NCI-H82 treated with DMSO at 0.1 percent for 48 hours (cell line): ENCODE measurements around the gene CNPPD1.
"Not testable (repeated sequence)": the region's sequence is repeated elsewhere in the genome, so short reads cannot be mapped to it uniquely, and the experiment has no call there.

Source experiments
- DNase-seq: peaks from one replicate; lab custom pipeline; 2025; ENCODE audit not compliant: unreplicated experiment; lab: John Stamatoyannopoulos, UW

Gene CNPPD1

DNA sequence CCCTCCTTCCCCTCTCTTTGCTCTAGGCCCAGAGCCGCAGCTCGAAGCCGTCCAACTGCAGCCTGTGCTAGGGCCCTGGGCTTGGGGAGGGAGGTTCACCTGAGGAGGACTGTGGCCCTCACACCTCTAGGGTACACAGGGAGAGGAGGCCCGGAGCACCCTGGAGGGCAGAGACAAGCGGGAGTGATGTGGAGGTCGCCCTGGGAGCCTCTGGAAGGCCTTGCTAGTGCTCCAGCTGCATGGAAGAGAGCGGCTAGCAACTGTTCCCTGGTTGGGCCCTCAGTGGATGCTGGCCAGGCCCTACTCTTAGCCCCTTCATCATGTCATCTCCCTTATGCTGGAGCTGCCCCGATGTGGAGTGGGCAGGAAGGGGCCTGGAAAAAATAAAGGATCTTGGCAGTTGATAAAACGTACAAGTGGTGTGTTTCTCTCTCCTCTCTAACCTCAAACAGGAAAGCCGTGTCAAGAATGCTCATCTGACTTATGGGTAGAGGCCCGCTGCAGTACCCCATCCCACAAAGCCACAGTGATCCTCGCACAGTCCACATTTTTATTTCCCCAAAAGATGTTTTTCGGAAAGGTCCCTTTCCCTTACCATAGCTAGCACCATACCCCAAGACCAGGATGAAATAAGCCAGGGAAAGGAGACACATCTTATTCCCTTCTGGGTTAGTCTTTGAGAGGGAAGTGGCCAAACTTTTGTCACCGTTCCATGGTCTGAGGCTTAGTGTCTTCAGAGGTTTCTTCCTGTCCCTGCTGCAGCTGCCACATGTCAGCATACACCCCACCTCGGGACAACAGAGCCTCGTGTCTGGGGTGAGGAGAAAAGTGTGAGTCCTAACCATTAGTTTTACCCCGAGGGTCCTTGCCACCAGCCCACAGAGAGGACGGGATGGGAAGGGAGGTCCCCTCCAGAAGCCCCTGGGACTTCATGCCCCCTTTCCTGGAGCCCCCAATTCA is 32.8 kb upstream of the CNPPD1 start:
- DNase-seq: no peak

DNA sequence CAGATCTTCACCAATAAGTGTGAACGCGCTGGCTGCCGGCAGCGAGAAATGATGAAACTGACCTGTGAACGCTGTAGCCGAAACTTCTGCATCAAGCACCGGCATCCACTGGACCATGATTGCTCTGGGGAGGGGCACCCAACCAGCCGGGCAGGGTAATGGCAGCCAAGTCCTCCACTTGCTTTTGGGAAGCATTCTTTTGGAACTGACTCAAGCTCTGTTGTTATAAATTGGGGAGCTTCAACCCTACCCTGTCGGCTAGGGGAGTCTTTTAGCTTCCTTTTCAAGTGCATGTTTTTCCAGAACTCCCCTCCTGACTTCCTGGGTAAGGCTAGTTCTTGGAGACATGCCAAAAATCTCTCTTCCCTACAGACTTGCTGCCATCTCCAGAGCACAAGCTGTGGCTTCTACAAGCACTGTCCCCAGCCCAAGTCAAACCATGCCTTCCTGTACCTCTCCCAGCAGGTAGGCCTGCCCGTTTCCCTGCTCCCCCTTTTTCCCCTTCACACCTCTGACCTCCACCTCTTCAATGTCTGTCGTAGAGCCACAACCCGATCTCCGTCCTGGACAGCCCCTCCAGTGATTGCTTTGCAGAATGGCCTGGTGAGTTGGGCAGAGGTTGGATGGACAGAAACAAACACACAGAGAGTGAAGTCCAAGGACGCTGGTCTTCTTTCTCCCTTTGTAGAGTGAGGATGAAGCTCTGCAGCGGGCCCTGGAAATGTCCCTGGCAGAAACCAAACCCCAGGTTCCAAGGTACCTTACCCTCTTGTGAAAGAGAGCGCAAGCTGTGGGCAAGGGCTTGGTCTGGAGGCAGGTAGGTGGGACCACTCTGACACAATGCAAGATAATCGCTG is 31.4 kb upstream of the CNPPD1 start:
- no peak for DNase-seq

DNA sequence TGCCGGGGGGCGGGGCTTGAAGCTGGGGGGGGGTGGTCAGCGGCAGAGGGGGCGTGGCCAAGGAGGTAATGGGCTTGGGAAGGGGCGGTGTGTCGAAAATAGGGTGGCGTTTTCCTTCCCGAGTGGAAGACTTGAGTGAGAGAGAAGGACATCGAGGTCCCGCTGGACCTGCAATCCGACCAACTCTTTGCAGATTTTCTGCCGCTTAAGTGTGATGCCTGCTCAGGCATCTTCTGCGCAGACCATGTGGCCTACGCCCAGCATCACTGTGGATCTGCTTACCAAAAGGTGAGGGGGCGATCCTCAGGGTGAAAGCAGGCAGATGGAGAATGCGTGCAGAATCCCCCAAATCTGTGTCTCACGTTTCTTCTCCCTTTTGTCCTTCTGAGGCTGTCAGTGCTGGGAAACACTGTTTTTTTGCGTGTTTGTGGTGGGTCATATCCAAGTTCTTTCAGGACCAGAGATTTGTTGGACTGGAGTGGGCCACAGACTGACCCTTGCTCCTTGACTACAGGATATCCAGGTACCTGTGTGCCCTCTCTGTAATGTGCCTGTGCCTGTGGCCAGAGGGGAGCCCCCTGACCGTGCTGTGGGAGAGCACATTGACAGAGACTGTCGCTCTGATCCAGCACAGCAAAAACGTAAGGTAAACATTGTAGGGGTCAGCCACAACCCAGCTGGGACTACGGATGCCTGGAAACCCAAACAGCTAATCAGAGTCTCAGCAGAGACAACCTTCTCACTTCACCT is 30.6 kb upstream of the CNPPD1 start:
- DNase-seq: no peak

DNA sequence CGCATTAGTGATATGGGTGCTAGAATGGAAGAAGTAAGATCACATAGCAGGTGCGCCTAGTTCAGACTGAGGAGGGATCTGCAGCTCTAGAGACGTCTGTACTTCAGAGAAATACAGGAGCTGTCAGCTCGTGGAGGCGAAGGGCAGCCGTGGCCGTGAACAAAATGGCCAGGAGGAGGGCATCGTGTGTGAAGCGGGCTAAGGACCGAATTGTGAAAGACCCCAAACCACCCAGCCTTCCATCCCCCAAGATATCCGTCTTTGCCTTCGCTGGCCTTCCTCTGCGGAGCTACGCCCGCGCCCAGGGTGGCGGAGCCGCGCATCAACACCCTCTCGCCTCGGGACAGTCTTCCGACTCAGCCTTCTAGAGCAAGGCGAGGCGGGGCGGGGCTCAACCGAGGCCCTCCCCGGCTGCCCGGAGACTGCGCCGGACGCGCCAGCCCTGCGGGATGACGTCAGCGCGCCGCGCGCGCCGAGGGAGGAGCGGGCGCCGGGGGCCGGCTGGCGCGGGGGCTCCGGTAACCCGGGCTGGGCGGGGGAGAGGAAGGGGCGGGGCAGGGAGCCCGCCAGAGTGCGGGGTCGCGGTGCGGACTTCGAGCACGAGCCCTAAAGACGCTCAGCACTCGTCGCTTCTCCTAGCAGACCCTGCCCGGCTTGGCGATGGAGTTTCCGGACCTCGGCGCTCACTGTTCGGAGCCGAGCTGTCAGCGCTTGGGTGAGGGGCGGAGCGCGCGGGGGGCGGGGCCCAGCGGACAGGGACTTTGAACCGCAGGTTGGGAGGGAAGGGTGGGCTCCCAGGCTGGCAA is 29.8 kb upstream of the CNPPD1 start, which contains the start of gene ZFAND2B:
TSS of gene ZFAND2B (plus strand) at position 455 of the 806 bp plus-strand sequence. CDS start at position 661, 206 bp downstream.
- DNase-seq: peak; percentile 78

DNA sequence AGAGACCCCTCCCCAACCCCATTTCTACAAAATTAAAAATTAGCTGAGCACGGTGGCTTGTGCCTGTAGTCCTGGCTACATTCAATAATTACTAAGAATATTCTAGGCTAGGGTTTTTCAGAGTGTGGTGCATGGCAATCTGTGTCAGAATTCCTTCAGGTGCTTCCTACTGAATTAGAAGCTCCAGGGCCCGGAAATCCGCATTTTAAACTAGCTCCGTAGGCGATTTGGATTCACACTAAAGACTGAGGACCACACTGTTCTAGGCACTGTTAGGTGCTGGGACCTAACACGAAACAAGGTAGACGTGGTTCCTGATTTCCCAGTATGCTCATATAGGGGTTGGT is 29.2 kb upstream of the CNPPD1 start:
- DNase-seq: no peak

DNA sequence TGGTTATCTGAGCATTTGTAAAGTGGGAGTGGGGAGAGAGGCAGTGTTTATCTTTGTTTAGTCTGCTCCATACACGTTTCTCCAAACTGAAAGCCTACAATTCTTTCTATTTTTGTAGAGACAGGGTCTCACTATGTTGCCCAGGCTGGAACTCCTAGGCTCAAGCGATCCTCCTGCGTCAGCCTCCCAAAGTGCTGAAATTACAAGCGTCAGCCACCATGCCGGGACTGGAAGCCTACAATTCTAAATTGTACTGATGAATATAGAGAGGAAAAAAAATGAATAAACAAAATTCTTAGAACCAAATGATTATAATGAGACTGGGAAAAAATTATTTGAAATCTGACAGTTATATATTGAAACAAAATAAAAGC is 28.4 kb upstream of the CNPPD1 start:
- DNase-seq: no peak

DNA sequence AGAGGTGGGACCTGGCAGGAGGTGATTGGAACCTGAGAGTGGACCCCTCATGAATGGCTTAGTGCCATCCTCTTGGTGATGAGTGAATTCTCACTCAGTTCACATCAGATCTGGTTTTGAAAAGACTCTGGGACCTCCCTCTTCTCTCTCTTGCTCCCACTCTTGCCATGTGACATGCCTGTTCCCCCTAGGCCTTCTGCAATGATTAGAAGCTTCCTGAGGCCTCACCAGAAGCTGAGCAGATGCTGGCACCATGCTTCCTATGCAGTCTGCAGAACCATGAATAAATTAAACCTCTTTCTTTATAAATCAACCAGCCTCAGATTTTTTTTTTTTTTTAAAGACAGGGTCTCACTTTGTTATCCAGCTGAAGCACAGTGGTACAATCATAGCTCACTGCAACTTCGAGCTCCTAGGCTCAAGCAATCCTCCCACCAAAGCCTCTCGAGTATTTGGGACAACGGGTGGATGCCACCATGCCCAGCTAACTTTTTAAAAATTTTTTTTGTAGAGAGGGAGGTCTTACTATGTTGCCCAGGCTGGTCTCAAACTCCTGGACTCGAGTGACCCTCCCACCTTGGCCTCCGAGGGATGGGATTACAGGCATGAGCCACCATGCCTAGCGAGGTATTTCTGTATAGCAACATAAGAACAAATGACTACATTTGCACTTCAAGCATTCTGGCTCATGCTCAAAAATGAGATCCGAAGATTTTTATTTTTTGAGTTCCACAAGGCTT is 27.9 kb upstream of the CNPPD1 start:
- DNase-seq: no peak

DNA sequence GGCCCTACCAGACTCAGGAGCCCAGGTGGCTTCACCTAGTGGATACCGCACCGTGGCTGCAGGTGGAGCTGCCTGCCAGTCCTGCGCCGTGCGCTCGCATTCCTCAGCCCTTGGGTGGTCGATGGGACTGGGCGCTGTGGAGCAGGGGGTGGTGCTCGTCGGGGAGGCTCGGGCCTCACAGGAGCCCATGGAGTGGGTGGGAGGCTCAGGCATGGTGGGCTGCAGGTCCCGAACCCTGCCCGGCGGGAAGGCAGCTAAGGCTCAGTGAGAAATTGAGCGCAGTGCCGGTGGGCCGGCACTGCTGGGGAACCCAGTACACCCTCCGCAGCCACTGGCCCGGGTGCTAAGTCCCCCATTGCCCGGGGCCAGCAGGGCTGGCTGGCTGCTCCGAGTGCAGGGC is 24.6 kb upstream of the CNPPD1 start:
- not testable (repeated sequence) for DNase-seq

DNA sequence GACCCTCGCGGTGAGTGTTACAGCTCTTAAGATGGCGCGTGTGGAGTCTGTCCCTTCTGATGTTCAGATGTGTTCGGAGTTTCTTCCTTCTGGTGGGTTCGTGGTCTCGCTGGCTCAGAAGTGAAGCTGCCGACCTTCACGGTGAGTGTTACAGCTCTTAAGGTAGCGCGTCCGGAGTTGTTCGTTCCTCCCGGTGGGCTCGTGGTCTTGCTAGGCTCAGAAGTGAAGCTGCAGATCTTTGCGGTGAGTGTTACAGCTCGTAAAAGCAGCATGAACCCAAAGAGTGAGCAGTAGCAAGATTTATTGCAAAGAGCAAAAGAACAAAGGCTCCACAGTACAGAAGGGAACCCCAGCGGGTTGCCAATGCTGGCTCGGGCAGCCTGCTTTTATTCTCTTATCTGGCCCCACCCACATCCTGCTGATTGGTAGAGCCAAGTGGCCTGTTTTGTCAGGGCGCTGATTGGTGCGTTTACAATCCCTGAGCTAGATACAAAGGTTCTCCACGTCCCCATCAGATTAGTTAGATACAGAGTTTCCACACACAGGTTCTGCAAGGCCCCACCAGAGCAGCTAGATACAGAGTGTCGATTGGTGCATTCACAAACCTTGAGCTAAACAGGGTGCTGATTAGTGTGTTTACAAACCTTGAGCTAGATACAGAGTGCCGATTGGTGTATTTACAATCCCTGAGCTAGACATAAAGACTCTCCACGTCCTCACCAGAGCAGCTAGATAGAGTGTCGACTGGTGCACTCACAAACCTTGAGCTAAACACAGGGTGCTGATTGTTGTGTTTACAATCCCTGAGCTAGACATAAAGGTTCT is 24.0 kb upstream of the CNPPD1 start:
- DNase-seq: not testable (repeated sequence)

DNA sequence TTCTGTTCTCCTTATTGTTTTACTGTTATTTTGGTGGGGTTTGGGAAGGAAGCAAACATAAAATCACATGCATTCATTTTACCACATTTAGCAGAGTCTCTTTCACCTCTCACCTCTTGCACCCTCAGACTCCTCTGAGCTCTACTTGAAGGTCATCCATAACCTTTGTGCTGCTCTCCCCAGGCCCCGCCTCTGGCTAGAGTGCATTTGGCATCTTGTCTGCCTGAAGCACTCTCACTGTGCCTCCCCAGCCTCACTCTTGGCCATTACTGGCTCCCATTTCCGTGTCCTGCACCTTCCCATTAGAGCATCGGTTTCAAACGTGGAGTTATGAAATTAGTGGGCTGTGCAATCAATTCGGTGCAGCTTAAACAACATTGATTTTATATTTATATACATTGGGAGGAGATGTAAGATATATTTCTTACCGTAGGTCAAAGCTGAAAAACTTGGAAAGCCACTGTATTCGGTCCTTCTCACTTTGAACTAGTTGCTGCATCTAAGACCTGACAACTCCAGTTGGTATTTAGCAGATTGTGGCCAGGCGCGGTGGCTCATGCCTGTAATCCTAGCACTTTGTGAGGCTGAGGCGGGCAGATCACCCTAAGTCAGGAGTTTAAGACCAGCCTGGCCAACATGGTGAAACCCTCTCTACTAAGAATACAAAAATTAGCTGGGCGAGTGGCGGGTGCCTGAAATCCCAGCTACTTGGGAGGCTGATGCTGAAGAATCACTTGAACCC is 22.9 kb upstream of the CNPPD1 start:
- DNase-seq: no peak

DNA sequence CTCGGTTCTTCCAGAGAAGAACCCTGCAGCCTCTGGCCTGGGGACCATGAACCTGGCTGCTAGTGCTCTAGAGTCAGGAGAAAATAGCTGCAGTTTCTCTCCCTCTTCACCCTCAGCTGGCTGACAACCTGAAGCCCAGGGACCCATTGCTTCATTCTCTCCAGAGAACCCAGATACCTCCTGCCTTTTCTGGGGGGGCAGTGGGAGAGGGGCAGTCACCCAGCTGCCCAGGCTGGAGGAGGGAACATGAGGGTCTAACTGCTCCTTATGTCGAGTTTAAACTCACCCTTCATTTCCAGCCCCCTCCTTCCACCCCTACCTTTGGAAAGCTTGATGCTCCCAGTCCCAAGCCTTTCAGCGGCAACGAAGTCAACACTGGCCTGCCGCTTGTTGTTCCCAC is 22.2 kb upstream of the CNPPD1 start:
- DNase-seq: no peak

DNA sequence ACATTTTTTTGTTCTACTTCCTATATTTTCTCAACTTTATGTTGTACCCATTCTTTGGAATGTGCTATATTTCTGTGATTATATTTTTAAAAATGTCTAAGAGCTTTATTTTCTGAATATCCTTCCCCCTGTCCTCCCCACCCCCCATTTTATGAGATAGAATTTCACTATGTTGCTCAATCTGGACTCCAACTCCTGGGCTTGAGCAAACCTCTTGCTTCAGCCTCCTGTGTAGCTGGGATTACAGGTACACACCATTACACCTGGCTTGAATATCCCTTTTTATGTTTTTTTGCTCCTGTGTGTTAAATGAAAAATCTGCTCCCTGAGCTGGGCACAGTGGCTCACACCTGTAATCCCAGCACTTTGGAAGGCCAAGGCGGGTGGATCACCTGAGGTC is 20.7 kb upstream of the CNPPD1 start:
- no peak for DNase-seq

DNA sequence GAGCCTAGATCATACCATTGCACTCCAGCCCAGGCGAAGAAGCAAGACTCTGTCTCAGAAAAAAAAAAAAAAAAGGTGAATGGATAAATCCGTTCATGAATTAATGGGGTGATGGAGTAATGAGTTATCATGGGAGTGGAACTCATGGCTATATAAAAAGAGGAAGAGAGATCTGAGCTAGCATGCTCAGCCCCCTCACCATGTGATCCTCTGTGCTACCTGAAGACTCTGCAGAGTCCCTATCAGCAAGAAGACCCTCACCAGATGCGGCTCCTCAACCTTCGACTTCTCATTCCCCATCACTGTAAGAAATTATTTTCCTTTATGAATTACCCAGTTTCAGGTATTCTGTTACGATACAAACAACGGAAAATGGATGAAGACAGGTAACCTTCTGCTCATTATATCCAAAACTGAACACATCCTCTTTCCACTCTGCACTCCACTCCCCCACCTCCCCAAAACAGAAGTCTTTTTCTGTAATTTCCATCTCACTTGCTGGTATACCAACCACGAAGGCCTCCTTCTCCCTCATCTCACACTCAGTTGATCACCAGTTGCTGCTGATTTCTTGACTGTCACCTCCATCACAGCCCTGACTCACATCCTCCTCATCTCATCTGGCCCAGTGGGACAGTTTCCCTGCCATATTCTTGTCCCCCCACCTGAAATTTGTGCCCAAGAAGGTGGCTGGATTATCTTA is 10.2 kb upstream of the CNPPD1 start:
- DNase-seq: no peak

DNA sequence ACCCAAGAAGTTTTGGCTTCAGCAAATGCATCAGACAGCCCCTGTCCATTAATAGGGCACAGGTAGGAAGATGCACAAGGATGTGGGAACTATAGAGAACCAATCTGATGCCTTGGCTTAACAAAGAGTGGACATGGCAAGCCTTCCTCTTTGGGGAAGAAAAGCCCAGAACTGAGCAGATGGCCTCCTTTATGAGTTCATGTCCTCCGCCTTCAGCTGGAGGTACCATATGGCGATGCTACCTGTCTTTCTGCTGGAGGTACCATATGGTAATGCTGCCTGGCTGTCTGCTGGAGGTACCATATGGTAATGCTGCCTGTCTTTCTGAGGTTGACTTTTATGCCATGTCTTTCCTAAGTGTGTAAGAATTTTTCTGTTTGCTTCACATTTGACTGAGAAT is 7.4 kb upstream of the CNPPD1 start:
- DNase-seq: peak; percentile 73

DNA sequence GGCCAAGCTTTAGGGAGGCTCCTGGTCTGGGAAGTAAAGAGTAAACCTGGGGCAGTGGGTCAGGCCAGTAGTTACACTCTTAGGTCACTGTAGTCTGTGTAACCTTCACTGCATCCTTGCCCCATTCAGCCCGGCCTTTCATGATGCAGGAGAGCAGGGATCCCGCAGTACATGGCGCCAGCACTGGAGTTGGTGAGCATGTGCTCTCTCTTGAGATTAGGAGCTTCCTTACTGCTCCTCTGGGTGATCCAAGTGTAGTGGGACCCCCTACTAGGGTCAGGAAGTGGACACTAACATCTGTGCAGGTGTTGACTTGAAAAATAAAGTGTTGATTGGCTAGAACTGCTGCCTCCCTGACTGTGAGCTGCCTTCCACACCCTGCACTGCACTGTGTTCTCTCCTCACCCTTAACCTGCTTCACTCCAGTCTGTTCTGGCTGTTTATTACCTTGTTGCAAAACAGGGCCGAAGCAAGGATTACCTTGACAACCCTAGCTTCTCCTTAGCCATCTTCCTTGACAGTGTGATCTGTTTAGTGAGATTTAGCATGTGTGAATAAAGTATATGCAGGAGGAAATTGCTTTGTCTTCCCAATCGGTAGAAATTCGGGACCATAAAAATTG is 6.5 kb upstream of the CNPPD1 start:
- DNase-seq: no peak

DNA sequence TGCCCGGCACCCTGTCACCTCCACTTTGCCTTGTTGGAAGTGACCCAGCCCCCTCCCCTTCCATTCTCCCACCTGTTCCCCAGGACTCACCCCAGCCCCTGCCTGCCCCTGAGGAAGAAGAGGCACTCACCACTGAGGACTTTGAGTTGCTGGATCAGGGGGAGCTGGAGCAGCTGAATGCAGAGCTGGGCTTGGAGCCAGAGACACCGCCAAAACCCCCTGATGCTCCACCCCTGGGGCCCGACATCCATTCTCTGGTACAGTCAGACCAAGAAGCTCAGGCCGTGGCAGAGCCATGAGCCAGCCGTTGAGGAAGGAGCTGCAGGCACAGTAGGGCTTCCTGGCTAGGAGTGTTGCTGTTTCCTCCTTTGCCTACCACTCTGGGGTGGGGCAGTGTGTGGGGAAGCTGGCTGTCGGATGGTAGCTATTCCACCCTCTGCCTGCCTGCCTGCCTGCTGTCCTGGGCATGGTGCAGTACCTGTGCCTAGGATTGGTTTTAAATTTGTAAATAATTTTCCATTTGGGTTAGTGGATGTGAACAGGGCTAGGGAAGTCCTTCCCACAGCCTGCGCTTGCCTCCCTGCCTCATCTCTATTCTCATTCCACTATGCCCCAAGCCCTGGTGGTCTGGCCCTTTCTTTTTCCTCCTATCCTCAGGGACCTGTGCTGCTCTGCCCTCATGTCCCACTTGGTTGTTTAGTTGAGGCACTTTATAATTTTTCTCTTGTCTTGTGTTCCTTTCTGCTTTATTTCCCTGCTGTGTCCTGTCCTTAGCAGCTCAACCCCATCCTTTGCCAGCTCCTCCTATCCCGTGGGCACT is 5.8 kb upstream of the CNPPD1 start:
- no peak for DNase-seq
